Measurements from ENCODE around the gene SIGLEC8. TPM values are rescaled to one million over a fixed set of nuclear protein-coding genes. Genes with fewer than 3 reads are reported as not detected.
A peak's percentile ranks its signal among the peaks of the same experiment; 100 is the strongest.
"Not testable (repeated sequence)": the region's sequence is repeated elsewhere in the genome, so short reads cannot be mapped to it uniquely, and the experiment has no call there.

SIGLEC8 gene
- total RNA-seq, 1 donor from 2014 or later, result not detected

DNA sequence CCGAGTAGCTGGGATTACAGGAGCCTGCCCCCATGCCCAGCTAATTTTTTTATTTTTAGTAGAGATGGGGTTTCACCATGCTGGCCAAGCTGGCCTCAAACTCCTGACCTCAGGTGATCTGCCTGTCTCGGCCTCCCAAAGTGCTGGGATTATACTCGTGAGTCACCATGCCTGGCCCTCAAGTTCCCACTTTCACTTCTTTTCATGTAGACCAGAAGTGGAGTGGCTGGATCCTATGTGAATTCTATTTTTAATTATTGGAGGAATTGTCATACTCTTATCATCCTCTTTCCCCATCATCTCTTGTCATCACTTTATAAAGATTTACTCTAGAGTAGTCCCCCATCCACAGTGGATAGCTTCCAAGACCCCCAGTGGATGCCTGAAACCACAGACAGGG, 28.0 kb downstream of the SIGLEC8 start:
- H3K4me1 Mint-ChIP-seq (ENCODE audit: unreplicated experiment), result no peaks in the 10 kb centered on the region
- TF ChIP-seq, protein P1, sequence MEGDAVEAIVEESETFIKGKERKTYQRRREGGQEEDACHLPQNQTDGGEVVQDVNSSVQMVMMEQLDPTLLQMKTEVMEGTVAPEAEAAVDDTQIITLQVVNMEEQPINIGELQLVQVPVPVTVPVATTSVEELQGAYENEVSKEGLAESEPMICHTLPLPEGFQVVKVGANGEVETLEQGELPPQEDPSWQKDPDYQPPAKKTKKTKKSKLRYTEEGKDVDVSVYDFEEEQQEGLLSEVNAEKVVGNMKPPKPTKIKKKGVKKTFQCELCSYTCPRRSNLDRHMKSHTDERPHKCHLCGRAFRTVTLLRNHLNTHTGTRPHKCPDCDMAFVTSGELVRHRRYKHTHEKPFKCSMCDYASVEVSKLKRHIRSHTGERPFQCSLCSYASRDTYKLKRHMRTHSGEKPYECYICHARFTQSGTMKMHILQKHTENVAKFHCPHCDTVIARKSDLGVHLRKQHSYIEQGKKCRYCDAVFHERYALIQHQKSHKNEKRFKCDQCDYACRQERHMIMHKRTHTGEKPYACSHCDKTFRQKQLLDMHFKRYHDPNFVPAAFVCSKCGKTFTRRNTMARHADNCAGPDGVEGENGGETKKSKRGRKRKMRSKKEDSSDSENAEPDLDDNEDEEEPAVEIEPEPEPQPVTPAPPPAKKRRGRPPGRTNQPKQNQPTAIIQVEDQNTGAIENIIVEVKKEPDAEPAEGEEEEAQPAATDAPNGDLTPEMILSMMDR (IDR thresholded peaks at IDR 0.05; ENCODE audit: unreplicated experiment), result no peak
- H3K27me3 Mint-ChIP-seq (ENCODE audit: unreplicated experiment), result peaks cover 6% of the 10 kb centered on the region
- H3K36me3 Mint-ChIP-seq (ENCODE audit: low read depth, unreplicated experiment), result no peaks in the 10 kb centered on the region
- DNase-seq (ENCODE audit: low spot score), result no peak
- H3K4me3 Mint-ChIP-seq (ENCODE audit: unreplicated experiment), result no peak overlapping the region
- H3K27ac Mint-ChIP-seq (ENCODE audit: unreplicated experiment), result no peak overlapping the region
- H3K9me3 Mint-ChIP-seq (ENCODE audit: unreplicated experiment), result no peaks in the 10 kb centered on the region

- no peaks in the 10 kb centered on the region for H3K9me3 Mint-ChIP-seq (ENCODE audit: unreplicated experiment)
Observed at GRCh38 chr19:51427201-51427600, 31.1 kb downstream of the SIGLEC8 start.

DNA sequence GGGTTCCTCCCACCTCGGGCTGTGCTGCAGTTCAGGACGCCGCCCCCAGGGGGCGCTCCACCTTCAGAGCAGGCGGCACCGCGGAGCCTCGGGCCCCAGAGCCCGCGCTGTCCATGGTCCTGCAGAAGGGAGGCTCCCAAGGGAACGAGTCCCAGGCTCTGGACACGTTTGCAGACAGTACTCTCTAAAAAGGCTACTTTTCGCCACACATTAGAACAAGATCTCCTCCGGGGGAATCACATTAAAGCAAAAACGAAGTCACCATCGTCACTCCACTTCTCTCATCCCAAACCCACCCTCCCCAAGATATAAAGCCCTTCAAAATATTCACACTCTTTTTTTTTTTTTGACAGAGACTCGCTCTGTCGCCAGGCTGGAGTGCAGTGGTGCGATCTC, 36.2 kb downstream of the SIGLEC8 start:
- H3K4me1 Mint-ChIP-seq (ENCODE audit: unreplicated experiment), result no peaks in the 10 kb centered on the region
- H3K4me3 Mint-ChIP-seq (ENCODE audit: unreplicated experiment), result no peak overlapping the region
- peaks cover 4% of the 10 kb centered on the region for H3K36me3 Mint-ChIP-seq (ENCODE audit: low read depth, unreplicated experiment)
- H3K27me3 Mint-ChIP-seq (ENCODE audit: unreplicated experiment), result peaks cover 9% of the 10 kb centered on the region
- DNase-seq (ENCODE audit: low spot score), result peak; percentile 100
- H3K27ac Mint-ChIP-seq (ENCODE audit: unreplicated experiment), result no peak overlapping the region
- H3K9me3 Mint-ChIP-seq (ENCODE audit: unreplicated experiment), result no peaks in the 10 kb centered on the region
- TF ChIP-seq, protein P1 (IDR thresholded peaks at IDR 0.05; ENCODE audit: unreplicated experiment), result peak; percentile 99

More at GRCh38 chr19:51427201-51427600, 31.1 kb downstream of the SIGLEC8 start:
- H3K27me3 Mint-ChIP-seq (ENCODE audit: unreplicated experiment), result peaks cover 9% of the 10 kb centered on the region
- no peak overlapping the region for H3K4me3 Mint-ChIP-seq (ENCODE audit: unreplicated experiment)
- no peaks in the 10 kb centered on the region for H3K36me3 Mint-ChIP-seq (ENCODE audit: low read depth, unreplicated experiment)
- no peak overlapping the region for H3K27ac Mint-ChIP-seq (ENCODE audit: unreplicated experiment)
- no peak for DNase-seq (ENCODE audit: low spot score)
- no peaks in the 10 kb centered on the region for H3K4me1 Mint-ChIP-seq (ENCODE audit: unreplicated experiment)
- TF ChIP-seq, protein P1 (IDR thresholded peaks at IDR 0.05; ENCODE audit: unreplicated experiment), result no peak

DNA sequence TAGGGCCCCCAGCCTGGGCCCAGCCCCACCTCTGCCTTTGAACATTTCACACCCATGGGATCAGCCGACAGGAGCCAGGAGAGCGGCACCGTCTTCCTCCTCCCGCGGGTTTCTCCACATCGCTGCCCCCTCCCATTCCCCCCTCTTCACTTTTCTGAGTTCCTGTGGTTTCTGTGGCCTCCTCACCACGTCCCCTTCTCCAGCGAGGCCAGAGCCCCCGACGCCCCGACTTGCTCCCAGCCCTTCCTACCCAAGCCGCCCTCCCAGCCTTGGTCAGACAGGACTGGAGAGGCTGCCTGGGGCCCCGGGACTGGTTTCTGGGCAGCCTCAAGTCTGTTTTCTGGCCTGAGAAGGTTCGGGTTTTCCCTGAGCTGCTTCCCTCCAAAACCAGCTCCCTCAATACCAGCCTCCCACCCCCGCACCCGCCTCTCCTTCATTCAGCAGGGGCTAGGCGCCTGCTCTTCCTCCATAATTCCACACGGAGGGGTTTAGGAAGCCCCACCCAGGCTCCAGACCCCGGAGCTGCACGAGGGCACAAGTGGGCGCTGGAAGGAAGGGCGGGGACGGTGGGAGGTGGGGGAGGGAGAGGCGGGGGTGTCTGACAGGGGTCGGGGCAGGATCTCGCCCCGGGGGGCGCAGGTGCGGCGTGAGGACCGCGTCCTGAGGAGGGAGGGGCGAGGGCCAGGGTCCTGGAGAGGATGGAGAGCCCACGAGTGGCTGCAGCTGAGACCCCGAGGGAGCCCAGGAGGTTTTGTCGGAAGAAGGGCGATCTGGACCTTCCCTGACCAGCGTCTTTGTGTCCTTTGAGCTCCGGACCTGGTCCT, 36.8 kb downstream of the SIGLEC8 start:
- Mint-ChIP-seq H3K4me1 (ENCODE audit: unreplicated experiment) (no peaks in the 10 kb centered on the region), H3K4me3 (ENCODE audit: unreplicated experiment) (no peak overlapping the region), H3K36me3 (ENCODE audit: low read depth, unreplicated experiment) (peaks cover 4% of the 10 kb centered on the region), H3K27ac (ENCODE audit: unreplicated experiment) (no peak overlapping the region), H3K9me3 (ENCODE audit: unreplicated experiment) (no peaks in the 10 kb centered on the region), H3K27me3 (ENCODE audit: unreplicated experiment) (peaks cover 9% of the 10 kb centered on the region)
- TF ChIP-seq, protein P1 (IDR thresholded peaks at IDR 0.05; ENCODE audit: unreplicated experiment), result no peak
- no peak for DNase-seq (ENCODE audit: low spot score)

- not testable (repeated sequence) for DNase-seq (ENCODE audit: low spot score)
Observed at GRCh38 chr19:51420511-51420910, 37.7 kb downstream of the SIGLEC8 start.

More at GRCh38 chr19:51420511-51420910, 37.7 kb downstream of the SIGLEC8 start:
- not testable (repeated sequence) for H3K9me3 Mint-ChIP-seq (ENCODE audit: unreplicated experiment); H3K4me3 Mint-ChIP-seq (ENCODE audit: unreplicated experiment); H3K27me3 Mint-ChIP-seq (ENCODE audit: unreplicated experiment); H3K4me1 Mint-ChIP-seq (ENCODE audit: unreplicated experiment); H3K27ac Mint-ChIP-seq (ENCODE audit: unreplicated experiment); H3K36me3 Mint-ChIP-seq (ENCODE audit: low read depth, unreplicated experiment)
